Putamen (tissue), 1 donor: ENCODE results near the gene SOX6.
"Not testable (repeated sequence)": the region's sequence is repeated elsewhere in the genome, so short reads cannot be mapped to it uniquely, and the experiment has no call there.

ENCODE experiments used
- DNase-seq: peaks from one replicate; pipeline ENCODE4 v3.0.0-alpha.2; 2016; ENCODE audit warnings: low spot score

Gene SOX6

DNA sequence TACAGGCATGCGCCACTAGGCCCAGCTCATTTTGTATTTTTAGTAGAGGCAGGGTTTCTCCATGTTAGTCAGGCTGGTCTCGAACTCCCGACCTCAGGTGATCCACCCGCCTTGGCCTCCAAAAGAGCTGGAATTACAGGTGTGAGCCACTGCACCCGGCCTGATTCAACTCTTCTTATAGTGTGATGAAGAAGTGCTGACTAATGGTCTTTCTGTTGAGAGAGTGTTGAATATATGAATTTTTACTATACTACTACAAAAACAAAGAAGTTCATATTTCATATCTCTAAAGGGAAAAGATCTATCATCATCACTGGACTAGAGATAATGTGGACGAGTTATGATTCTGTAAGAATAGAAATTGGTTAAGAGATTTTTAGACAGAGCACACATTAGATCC, 320.1 kb downstream of the SOX6 start:
- DNase-seq, result no peak

DNA sequence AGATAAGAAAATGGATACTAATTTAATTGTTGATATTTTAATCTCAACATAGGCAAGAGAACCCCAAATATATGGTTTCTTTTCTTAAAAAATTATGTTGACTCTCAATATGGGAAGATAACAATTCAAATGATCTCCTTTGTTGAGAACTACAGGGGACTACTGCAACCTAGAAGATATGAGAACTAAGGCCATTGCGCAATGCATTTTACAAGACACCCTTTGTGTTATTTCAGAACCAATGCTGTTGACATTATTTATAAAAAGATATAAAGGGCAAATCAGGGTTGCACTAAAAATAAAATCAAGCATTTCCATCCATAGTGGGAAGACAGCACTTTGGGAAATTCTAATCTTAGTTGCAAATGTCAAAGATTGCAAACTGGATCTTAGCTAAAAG, 322.3 kb downstream of the SOX6 start:
- DNase-seq, result no peak

DNA sequence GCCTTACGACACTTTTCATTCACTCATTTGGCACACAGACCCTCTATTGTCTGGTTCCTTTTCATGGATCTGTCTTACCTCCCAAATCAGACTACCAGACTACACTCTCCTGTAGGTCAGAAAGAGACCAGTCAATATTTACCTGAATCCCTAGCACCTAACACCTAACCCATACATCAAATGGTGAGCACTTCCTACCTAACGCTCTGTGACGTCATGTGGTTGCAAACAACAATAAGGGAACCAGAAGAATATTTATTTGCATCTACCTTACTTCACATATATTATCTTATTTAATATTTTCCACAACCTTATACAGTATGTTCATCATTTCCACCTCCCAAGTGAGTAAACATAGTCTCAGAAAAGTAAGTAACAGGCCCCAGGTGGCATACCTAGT, 323.4 kb downstream of the SOX6 start:
- DNase-seq, result no peak

DNA sequence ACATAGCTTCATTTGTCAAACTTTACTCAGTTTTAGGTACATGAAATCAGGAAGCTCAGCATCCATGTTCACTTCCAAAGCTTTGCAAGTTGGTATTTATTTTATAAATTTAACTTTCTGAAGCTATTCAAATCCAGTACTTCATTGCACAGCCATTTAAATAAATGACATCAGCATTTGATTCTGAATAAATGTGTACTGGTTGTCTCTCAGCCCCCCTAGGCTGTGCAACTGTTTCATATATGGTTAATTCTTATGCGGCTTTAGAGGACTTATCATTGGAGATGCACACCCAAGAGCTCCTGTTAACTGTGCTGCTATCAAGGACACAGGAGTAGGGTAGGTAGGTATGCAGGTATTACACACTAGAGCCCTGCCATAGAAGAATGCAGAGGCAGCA, 325.1 kb downstream of the SOX6 start:
- DNase-seq, result no peak

DNA sequence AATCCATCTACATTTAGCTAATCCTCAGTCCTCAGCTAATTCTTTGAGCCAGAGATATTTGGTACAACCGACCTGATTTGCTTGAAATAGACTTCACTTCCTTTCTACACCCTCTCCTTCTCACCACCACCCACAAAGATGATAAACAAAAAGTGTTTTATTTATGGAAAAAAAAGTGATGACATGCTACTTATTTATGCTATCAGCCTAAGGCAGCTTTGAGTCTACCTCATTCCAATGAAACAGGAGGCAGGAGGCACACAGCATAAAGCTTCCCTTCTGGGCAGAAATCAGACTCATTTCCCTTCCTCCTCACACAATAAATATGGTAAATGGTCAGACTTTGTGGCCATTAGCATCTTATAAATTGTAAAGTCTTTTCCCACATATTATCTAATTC, 325.7 kb downstream of the SOX6 start:
- no peak for DNase-seq

DNA sequence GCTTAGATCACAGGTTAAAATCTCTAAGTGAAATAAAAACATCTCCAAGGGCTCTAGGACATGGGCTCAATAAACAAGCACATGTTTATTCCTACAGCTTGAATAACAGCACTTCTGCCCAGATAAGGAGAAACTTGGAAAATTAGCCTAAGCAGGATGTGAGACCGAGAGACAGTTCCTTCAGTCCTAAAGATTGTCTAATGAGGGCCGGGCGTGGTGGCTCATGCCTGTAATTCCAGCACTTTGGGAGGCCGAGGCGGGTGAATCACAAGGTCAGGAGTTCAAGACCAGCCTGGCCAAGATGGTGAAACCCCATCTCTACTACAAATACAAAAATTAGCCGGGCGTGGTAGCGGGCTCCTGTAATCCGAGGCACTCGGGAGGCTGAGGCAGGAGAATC, 327.2 kb downstream of the SOX6 start:
- DNase-seq, result not testable (repeated sequence)

DNA sequence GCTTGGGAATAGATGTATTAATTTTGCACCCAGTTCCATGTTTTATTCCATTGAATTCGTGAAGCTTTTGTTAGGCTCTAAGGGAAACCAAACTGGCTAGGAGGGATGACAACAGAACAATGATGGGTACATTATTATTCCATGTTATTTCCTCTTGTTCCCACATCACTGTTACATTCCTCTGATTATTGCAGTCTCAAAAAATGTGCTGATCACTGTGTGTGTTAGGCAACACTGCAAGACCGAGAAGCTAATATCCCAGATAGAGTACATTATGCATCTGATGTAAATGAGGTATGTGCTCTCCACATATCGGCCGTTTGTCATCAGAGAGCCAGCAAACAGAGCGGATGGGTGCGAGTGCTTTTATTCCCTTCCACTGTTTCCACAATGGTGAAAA, 327.9 kb downstream of the SOX6 start:
- no peak for DNase-seq

DNA sequence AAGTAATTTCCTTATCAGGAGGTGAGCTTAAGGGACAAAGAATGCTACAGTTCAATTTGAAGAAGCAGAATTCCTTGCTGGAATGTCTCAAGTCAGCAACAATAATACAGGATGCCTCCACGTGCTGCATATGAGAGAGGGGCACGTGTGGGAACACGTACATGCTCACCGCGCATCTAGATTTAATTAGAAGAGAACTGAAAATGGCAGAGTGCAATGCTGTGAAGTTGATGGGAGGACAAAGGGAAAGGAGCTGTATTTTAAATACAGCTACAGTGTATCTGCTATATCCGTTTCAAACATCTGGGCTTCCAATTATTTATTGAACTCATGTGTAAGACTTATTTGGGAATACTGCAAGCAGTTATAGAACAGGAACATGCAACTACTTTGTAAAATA, 328.7 kb downstream of the SOX6 start:
- no peak for DNase-seq

DNA sequence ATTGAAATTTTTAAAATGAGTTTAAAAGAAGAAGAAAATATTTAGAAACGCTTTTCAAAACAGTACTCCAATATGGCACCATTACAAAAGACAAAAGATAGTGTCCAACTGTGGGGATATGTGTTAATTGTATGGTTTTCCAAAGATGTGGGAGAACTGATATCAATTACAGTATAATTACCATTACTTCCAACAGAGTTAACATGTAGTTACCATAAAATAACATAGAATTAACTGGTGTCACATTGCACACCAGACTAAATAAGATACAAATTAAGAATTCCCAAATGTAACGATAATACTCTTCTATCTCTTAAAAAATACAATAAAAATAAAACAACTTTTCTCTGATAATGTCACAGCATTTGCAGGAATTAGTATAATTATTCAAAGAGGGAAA, 329.5 kb downstream of the SOX6 start:
- no peak for DNase-seq

DNA sequence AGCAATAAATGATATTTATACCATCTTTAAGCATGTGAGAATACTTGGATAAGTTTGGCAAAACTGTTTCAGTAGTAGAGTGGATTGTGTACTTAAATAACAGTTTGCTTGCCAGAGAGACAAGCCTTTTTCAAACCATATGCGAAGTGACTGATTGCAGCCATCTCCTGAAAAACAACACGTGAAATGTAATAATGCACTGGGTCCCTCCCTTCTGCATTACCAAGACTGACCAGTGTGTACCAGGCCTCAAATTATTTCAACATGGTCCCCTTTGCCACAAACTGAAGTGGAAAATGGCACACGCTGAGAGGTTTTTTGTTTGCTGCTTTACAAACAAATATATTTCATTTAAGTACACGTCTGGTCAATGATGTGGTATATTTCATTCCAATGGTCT, 337.4 kb downstream of the SOX6 start:
- DNase-seq, result no peak

DNA sequence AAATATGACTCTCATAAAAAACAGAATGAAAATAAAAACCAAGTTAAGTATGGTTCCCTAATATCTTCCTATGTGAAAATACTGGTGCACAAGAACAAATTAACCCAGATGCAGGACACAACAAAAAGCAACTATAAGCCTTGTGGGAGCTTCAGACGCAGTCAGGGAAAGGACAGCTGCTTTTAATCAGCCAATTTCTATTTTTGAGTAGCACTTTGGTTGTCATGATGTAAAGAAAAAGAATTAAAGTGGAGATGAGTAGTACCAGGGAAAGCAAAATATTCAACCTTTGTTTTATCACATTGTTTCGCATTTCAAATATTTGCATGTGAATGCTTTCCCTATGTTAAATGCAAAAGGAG, 339.9 kb downstream of the SOX6 start:
- DNase-seq, result no peak

DNA sequence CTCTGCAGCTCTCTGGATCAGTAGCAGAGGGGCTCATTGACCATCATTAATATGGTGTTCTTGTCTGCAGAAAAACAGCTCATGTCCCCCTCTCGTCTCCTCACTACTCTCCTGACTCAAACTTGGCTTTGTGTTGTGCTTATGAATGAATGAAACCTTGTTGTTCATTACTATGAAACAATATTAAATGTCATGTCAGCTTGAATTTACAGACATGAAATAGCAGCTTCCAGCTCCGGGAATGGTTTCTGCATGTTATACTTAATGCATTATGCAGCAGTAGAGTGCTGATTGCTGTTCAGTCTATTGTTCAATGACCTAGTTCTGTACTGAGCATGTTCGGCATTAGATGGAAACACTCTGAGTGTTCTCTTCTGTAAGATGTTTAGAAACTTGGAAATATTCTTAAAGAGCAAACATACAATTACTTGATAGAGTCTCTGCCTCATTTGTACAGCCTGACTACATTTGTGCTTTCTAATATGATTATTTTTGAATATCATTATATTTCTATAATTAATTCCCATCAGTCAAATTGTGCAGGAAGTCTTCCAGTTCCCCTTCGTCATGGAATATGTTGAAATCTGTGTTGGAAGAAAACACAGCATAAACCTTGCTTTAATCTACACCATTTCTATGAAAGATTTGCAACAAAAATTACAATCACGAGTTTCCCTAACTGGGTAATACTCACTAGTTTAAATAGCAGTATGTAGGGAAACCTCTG, 340.4 kb downstream of the SOX6 start:
- DNase-seq, result peak; percentile 13

DNA sequence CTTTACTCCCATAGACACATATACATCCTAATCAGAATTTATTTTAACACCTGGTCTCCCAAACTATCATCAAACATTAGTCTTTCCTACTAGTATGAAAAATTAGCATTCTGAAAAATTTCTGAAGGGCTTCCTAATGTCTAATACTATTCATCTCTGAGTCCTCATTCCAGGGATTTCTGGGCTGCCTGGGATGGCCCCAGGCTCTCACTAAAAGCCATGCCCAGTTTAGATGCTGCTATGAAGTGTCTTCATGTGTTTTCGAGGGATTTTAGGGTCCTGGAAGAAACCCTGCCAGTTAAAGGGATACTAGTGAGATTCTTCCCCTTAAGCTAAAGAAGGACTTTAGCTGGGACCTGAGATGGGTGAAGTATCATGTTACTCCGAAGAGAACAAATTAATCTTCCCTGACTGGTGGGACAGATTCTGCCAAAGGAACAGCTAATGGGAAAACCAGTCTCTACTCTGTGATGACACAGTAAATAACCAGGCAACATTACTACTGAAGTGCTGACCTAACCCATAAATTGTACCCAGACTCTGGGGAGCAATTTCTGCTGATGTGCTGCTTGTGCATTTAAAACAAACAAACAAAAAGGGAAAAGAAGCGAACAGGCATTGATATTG, 342.6 kb downstream of the SOX6 start:
- DNase-seq, result no peak

DNA sequence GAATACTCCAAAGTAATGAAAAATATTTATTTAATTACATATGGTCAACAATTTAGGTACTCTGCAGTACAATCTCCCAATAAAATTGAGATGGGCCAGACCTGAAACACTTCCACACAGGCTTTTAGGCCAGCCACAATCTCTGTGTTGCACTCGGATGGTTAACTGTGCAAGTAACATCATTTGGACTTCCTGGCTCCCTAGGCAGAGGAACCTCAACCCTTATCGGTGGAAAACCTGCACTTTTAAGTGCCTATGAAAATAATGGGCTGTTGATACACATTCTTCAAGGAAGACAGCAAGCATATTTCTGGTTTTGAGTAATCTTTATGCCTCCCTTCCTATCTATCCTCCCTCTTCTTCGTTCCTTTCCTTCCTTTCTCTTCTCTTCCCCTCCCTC, 343.1 kb downstream of the SOX6 start:
- no peak for DNase-seq

DNA sequence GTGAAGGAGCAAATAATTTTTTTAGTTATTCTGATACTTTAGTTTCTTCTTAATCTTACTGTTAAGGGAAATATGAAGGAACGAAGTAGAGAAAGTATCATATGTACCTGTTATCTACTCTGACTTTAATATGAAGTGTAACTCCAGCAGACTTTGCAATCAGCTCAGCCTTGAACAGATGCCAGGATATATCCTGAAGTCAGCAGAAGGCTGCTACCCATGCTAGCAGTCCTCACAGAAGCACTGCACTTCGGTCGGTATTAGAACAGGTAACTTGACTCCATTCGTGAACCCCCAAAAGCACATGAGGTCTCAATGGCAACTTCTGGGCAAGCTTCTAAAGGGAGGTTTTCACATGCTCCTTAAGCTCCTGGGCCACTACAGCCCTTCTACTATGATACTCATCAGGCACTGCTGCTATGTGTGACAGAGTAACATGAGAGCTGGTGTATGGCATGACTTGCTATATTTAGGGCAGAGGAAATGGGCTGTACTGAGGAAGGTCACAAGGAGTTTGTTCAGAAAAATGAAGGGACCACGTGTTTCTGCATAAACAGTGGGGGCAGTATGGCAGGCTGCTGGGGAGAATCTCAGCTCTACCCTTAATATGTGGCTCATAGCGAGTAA, 344.1 kb downstream of the SOX6 start:
- no peak for DNase-seq

DNA sequence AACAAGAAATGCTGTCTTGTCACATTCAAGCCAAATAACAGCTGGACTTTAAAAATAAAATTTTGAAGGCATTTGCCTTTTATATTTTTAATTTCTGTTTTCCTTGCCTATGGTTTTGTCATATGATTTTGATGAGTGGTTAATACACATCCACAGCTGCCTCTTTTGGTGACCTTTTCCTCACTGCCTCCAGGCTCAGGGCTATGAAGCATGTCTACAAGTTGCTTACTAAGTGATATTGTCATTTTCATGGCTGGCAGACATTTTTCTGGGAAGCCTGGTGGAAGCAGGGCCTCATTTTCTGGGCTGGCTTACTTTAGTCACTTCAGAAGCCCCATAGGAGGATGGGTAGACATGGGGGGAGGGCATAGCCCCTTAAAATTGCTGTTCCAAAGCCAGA, 344.9 kb downstream of the SOX6 start:
- no peak for DNase-seq

DNA sequence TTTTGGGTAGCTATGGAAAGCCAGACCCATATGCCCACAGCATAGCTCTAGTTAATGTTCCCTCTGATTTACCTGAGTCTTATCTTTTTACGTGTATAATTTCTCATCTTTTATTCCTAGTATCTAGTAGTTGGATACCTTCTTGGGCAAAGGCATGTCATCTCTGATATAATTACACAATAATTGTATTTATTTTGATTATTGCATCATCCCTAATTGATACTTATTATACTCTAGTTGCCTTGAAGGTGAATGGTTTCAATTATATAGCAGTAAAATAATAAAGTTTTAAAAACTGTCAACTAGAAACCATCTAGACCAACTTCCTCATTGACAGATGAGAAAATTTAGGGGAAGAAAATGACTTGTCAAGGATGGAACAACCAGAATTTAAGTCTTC, 347.3 kb downstream of the SOX6 start:
- no peak for DNase-seq

DNA sequence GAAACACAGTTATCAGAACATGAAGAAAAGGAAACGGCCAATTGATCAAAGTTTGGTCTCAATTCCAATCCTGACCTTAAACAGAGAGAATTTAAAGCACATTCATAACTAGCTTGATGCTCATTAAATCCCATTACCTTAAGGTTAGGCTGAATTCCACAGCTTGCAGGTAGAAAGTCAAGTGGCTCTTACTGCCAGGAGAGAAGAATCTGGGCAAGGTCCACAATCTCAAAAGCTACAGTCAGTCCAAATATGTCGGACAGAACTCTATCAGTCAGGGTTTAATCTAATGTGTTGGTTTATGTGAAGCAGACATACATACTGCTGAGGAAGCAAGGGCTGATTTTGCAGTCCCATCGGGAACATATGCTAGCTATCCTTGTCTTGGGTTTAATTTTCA, 348.8 kb downstream of the SOX6 start:
- DNase-seq, result no peak

DNA sequence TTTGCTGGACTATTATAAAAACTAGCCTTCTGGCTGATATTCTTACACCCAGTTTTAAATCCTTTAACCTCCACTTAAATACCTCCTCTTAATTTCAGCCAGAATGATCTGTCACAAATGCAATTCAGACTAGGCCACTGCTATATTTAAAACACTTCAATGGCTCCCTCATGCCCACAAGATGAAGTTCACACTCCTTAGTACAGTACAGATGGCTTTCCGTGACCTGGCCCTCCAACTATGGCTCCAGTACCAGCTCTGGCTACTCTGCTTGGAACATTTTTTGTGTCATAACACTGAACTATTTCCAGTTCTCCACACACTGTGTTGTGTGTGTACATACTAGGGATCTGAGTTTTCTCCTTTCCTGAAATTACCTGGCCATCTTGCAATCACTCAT, 353.4 kb downstream of the SOX6 start:
- no peak for DNase-seq

DNA sequence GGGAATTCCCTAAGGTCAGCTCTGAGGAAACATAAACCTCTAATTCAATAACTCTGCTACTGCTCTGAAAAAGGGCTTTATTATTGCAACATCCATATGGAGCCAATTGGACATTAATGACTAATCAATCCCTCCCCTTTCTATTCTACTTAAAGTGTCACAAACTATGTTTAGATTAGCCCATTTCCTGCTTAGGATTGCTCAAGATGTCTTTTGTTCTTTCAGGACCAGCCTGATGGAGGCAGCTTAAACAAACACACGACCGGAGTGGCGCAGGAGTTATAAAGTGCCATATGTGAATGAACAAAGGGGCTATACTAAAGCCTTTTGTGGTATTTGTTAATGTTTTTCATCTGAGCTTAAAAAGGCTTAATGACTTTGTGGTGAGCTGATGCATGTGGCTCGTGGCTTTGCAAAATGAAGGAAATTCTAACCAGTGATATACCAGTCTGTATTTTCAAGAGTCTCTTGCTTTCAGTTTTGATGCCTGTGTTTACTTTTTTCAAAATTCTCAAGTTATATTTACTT, 354.4 kb downstream of the SOX6 start:
- no peak for DNase-seq

DNA sequence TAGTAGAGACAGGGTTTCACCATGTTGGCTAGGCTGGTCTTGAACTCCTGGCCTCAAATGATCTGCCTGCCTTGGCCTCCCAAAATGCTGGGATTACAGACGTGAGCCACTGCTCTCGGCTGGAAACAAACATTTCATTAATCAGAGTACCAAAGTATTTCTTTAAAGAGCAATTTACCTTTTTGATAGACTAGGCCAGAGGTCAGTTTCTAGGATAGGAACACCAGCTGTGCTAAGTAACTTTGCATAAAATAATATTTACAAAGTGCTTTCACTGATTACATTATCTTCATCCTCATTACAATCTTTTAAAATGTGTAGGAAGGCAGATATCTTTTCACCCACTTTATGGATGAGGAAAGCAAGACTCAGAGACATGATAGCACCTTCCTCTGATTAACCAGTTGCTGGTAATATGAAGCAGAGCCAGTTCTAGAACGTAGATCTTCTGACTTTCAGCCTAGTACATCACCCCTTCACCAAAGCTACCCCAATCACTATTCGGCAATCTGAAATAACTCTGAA, 355.2 kb downstream of the SOX6 start:
- DNase-seq, result no peak

DNA sequence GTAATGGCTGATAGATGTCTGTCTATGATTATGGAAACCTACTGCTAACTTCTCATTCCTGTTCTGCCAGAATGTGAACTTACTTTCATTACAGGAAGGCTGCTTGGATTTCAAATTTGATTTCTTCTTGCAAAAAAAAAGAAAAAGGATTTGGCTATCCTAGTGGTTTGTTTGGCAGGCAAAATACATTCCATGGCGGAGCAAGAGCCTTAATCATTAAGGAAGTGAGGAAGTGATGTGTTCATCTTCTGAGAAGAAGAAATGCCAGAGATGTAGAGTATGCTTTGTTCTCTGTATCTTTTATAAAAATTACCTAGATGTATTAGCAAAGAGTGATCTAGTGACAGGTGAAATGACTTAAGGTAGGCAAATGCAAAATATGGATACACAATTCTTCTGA, 356.3 kb downstream of the SOX6 start:
- no peak for DNase-seq

DNA sequence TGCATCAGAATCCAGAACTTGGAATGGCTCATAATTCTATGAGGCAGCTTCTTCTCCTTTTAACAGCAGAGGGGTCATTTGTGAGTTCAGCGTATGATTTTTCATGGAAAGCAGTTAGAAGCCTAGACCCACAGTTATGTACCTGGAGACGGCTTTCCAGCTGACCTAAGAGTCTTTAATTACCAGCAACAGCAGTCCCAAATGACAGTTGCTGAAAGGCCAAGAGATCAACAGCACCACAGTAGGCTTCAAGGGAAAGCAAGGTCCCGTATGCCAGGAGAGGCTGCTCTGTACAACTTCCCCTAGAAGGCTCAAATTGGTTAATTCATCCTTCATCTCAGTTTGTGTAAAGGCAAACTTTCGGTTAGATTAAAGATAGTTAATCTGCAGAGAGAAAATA, 363.0 kb downstream of the SOX6 start:
- DNase-seq, result no peak
